Spleen (tissue), 7 donors: Measurements from ENCODE around the gene MRPL55.

Experiments
- POLR2AphosphoS5 ChIP-seq, 3 donors: sonication (generic); formaldehyde crosslinking; IDR thresholded peaks; one replicate each; pipeline ENCODE4 v1.5.1; 2017; ENCODE audit warnings: antibody characterized with exemption in 3 of 3
- TF ChIP-seq, protein P1 (sequence below), 11 experiments: fragments of 200-600 bp in 7 of 11; fragments of 450-650 bp in 4 of 11; sonication (generic) in 4 of 11; IDR thresholded peaks in 8 of 11; conservative IDR thresholded peaks in 3 of 11; 1 replicate in 7 of 11; 2 replicates in 4 of 11; pipeline versions ENCODE4 v1.4.0 to v1.8.0; 2016 to 2021; ENCODE audit warnings: antibody characterized with exemption in 11 of 11, inconsistent platforms in 4 of 11, mild to moderate bottlenecking in 1 of 11
- donor health status: DM: no; HTN: no; CAD: no; lungs with moderate emphysema.
- donor health status: DM: no; HTN: no; CAD: no.
- donor health status: DM: no; HTN: no; CAD: no.

DNA sequence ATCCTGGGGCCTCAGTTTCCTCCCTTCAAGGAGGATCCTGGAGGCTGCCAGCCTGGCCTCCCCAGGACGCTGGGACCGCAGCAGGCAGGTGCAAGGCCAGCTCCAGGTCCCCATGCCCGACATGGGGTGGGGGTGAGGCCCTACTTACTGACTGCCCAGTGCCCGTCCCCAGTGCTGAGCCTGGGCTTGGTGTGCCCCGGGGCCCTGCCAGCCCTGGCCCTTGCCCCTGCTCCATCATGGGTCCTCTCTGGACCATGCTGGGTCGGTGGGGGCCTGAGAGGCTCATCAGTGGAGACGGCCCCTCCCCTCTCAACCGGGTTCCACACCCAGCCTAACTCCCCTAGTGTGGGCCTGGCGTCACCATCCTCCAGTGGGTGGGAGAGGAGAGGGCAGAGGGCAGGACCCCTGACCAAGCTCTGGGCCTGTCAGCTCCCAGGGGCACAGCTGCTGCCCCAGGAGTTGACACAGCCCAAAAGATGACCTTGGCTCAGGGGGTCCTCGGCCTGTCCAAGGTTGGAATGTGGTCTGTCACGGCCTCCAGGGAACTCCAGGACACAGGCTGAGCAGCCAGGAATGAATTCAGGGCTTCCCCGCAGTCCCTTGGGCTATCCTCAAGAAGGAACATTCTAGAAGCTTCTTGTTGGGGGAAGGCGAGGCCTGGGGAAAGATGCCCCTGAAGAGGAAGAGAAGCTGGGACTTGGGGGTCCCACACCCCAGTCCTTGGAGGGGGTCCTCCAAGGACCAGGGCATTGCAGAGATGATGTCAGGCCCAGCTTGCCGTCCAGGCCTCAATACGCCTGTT, 44.2 kb downstream of the MRPL55 start:
- no peak for TF ChIP-seq POLR2AphosphoS5 (IDR thresholded peaks at IDR 0.05)
- TF ChIP-seq, protein P1, sequence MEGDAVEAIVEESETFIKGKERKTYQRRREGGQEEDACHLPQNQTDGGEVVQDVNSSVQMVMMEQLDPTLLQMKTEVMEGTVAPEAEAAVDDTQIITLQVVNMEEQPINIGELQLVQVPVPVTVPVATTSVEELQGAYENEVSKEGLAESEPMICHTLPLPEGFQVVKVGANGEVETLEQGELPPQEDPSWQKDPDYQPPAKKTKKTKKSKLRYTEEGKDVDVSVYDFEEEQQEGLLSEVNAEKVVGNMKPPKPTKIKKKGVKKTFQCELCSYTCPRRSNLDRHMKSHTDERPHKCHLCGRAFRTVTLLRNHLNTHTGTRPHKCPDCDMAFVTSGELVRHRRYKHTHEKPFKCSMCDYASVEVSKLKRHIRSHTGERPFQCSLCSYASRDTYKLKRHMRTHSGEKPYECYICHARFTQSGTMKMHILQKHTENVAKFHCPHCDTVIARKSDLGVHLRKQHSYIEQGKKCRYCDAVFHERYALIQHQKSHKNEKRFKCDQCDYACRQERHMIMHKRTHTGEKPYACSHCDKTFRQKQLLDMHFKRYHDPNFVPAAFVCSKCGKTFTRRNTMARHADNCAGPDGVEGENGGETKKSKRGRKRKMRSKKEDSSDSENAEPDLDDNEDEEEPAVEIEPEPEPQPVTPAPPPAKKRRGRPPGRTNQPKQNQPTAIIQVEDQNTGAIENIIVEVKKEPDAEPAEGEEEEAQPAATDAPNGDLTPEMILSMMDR (IDR thresholded peaks at IDR 0.05 in 8 of 11, conservative IDR thresholded peaks at IDR 0.05 in 3 of 11) = no peak
